H1 (cell line): ENCODE data around the gene NDUFB5. TPM values are rescaled to one million over a fixed set of nuclear protein-coding genes. Genes with fewer than 3 reads are reported as not detected.

Experiments
- EP300 ChIP-seq, 2 experiments: IDR thresholded peaks; 1 replicate in 1 of 2; 2 replicates in 1 of 2; pipeline ENCODE4 v1.6.1; 2011 to 2012; ENCODE audit warnings: low read depth in 2 of 2, low read length in 2 of 2, mild to moderate bottlenecking in 2 of 2, borderline replicate concordance in 1 of 2, inconsistent platforms in 1 of 2, moderate library complexity in 1 of 2
- FOSL1 ChIP-seq: IDR thresholded peaks from 2 replicates; pipeline ENCODE4 v1.6.1; 2011; ENCODE audit warnings: mild to moderate bottlenecking, low read depth, low read length, moderate library complexity; ENCODE audit not compliant: insufficient read depth
- POLR2A ChIP-seq, 2 experiments: IDR thresholded peaks; 1 replicate in 1 of 2; 2 replicates in 1 of 2; pipeline ENCODE4 v1.6.1; 2011; ENCODE audit warnings: low read depth in 2 of 2, low read length in 2 of 2, mild to moderate bottlenecking in 2 of 2; ENCODE audit errors: control extremely low read depth in 1 of 2
- YY1 ChIP-seq: IDR thresholded peaks from 2 replicates; pipeline ENCODE4 v1.6.1; 2011; ENCODE audit warnings: low read depth, mild to moderate bottlenecking, low read length
- polyA plus RNA-seq, 7 experiments: library from polyadenylated mRNA; depleted of rRNA in 3 of 7; stranded (reverse) in 5 of 7; unstranded in 2 of 7; fragments of >200 nt in 5 of 7; fragments of 200-250 nt in 2 of 7; gene quantifications; 1 replicate in 5 of 7; 2 replicates in 1 of 7; 4 replicates in 1 of 7; pipeline versions ENCODE4 v1.2.1 to v1.2.3, GENCODE V29; 2011 to 2013; ENCODE audit warnings: missing spikeins in 2 of 7, mixed read lengths in 2 of 7
- total RNA-seq: library from RNA; stranded (reverse); fragmentation: NEBNext Ultra II Directional; extraction: Animal tissue kit (Norgen Biotek cat#: 25700); gene quantifications from 2 replicates; pipeline ENCODE4 v1.2.1, GENCODE V29; 2021
- TF ChIP-seq, protein P1 (sequence below): fragments of 300-600 bp; sonication (generic); IDR thresholded peaks from 2 replicates; pipeline ENCODE4 v1.7.1; 2012; ENCODE audit warnings: low read length, moderate library complexity, mild to moderate bottlenecking, inconsistent platforms; ENCODE audit not compliant: insufficient replicate concordance

NDUFB5 gene
- total and polyA plus RNA-seq, 2 of the 8 experiments (the other 6 are each of a cell fraction or from before 2014, with no cell fraction given) = 46.1 to 85.8 TPM

GRCh38 chr3:179603321-179603720 is 1.3 kb upstream of the NDUFB5 start (continued):
- TF ChIP-seq EP300 (IDR thresholded peaks at IDR 0.05; ENCODE audit: borderline replicate concordance in 1 of 2, low read depth in 2 of 2, low read length in 2 of 2) (no peak), YY1 (no peak), POLR2A (IDR thresholded peaks at IDR 0.05; ENCODE audit: control extremely low read depth in 1 of 2, low read depth in 2 of 2, low read length in 2 of 2) (no peak), FOSL1 (no peak)
- TF ChIP-seq, protein P1, sequence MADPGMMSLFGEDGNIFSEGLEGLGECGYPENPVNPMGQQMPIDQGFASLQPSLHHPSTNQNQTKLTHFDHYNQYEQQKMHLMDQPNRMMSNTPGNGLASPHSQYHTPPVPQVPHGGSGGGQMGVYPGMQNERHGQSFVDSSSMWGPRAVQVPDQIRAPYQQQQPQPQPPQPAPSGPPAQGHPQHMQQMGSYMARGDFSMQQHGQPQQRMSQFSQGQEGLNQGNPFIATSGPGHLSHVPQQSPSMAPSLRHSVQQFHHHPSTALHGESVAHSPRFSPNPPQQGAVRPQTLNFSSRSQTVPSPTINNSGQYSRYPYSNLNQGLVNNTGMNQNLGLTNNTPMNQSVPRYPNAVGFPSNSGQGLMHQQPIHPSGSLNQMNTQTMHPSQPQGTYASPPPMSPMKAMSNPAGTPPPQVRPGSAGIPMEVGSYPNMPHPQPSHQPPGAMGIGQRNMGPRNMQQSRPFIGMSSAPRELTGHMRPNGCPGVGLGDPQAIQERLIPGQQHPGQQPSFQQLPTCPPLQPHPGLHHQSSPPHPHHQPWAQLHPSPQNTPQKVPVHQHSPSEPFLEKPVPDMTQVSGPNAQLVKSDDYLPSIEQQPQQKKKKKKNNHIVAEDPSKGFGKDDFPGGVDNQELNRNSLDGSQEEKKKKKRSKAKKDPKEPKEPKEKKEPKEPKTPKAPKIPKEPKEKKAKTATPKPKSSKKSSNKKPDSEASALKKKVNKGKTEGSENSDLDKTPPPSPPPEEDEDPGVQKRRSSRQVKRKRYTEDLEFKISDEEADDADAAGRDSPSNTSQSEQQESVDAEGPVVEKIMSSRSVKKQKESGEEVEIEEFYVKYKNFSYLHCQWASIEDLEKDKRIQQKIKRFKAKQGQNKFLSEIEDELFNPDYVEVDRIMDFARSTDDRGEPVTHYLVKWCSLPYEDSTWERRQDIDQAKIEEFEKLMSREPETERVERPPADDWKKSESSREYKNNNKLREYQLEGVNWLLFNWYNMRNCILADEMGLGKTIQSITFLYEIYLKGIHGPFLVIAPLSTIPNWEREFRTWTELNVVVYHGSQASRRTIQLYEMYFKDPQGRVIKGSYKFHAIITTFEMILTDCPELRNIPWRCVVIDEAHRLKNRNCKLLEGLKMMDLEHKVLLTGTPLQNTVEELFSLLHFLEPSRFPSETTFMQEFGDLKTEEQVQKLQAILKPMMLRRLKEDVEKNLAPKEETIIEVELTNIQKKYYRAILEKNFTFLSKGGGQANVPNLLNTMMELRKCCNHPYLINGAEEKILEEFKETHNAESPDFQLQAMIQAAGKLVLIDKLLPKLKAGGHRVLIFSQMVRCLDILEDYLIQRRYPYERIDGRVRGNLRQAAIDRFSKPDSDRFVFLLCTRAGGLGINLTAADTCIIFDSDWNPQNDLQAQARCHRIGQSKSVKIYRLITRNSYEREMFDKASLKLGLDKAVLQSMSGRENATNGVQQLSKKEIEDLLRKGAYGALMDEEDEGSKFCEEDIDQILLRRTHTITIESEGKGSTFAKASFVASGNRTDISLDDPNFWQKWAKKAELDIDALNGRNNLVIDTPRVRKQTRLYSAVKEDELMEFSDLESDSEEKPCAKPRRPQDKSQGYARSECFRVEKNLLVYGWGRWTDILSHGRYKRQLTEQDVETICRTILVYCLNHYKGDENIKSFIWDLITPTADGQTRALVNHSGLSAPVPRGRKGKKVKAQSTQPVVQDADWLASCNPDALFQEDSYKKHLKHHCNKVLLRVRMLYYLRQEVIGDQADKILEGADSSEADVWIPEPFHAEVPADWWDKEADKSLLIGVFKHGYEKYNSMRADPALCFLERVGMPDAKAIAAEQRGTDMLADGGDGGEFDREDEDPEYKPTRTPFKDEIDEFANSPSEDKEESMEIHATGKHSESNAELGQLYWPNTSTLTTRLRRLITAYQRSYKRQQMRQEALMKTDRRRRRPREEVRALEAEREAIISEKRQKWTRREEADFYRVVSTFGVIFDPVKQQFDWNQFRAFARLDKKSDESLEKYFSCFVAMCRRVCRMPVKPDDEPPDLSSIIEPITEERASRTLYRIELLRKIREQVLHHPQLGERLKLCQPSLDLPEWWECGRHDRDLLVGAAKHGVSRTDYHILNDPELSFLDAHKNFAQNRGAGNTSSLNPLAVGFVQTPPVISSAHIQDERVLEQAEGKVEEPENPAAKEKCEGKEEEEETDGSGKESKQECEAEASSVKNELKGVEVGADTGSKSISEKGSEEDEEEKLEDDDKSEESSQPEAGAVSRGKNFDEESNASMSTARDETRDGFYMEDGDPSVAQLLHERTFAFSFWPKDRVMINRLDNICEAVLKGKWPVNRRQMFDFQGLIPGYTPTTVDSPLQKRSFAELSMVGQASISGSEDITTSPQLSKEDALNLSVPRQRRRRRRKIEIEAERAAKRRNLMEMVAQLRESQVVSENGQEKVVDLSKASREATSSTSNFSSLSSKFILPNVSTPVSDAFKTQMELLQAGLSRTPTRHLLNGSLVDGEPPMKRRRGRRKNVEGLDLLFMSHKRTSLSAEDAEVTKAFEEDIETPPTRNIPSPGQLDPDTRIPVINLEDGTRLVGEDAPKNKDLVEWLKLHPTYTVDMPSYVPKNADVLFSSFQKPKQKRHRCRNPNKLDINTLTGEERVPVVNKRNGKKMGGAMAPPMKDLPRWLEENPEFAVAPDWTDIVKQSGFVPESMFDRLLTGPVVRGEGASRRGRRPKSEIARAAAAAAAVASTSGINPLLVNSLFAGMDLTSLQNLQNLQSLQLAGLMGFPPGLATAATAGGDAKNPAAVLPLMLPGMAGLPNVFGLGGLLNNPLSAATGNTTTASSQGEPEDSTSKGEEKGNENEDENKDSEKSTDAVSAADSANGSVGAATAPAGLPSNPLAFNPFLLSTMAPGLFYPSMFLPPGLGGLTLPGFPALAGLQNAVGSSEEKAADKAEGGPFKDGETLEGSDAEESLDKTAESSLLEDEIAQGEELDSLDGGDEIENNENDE = no peak
